Rectal smooth muscle tissue (tissue), 1 donor: ENCODE measurements around the gene LBH.

Source experiments
- H3K27ac ChIP-seq: one replicate; pipeline ENCODE4 v1.7.0; 2013; ENCODE audit warnings: low read depth, low read length, inconsistent platforms
- H3K27me3 ChIP-seq: one replicate; pipeline ENCODE4 v1.7.0; 2013; ENCODE audit warnings: low read length; ENCODE audit not compliant: control insufficient read depth, insufficient read depth
- H3K36me3 ChIP-seq: one replicate; pipeline ENCODE4 v1.7.0; 2013; ENCODE audit warnings: low read length; ENCODE audit not compliant: control insufficient read depth, insufficient read depth
- H3K4me1 ChIP-seq: one replicate; pipeline ENCODE4 v1.7.0; 2013; ENCODE audit warnings: low read length; ENCODE audit not compliant: control insufficient read depth, insufficient read depth
- H3K4me3 ChIP-seq: one replicate; pipeline ENCODE4 v1.7.0; 2013; ENCODE audit warnings: low read length
- H3K9ac ChIP-seq: one replicate; pipeline ENCODE4 v1.7.0; 2013; ENCODE audit warnings: low read length

Gene LBH

GRCh38 chr2:30218814-30219213, 12.5 kb upstream of the LBH start:
- Histone ChIP-seq H3K27ac (no peak overlapping the region), H3K27me3 (no peaks in the 10 kb centered on the region), H3K36me3 (no peaks in the 10 kb centered on the region), H3K9ac (no peak overlapping the region), H3K4me3 (no peak overlapping the region), H3K4me1 (no peaks in the 10 kb centered on the region)

GRCh38 chr2:30219886-30220875, 11.2 kb upstream of the LBH start:
- no peaks in the 10 kb centered on the region for H3K4me1 ChIP-seq
- H3K4me3 ChIP-seq = no peak overlapping the region
- H3K9ac ChIP-seq = no peak overlapping the region
- no peak overlapping the region for H3K27ac ChIP-seq
- H3K36me3 ChIP-seq = no peaks in the 10 kb centered on the region
- no peaks in the 10 kb centered on the region for H3K27me3 ChIP-seq

- peaks cover 7% of the 10 kb centered on the region for H3K4me1 ChIP-seq
- H3K27me3 ChIP-seq = no peaks in the 10 kb centered on the region
- no peak overlapping the region for H3K27ac ChIP-seq
- no peak overlapping the region for H3K9ac ChIP-seq
- no peaks in the 10 kb centered on the region for H3K36me3 ChIP-seq
- no peak overlapping the region for H3K4me3 ChIP-seq
These were observed 9.8 kb upstream of the LBH start for GRCh38 chr2:30221531-30221930.

- Histone ChIP-seq H3K36me3 (no peaks in the 10 kb centered on the region), H3K4me3 (no peak overlapping the region), H3K9ac (no peak overlapping the region), H3K4me1 (peaks cover 7% of the 10 kb centered on the region), H3K27ac (no peak overlapping the region), H3K27me3 (no peaks in the 10 kb centered on the region)
These were observed 9.3 kb upstream of the LBH start for GRCh38 chr2:30222031-30222430.

- Histone ChIP-seq H3K36me3 (no peaks in the 10 kb centered on the region), H3K27me3 (no peaks in the 10 kb centered on the region), H3K27ac (no peak overlapping the region), H3K4me1 (peaks cover 7% of the 10 kb centered on the region), H3K9ac (no peak overlapping the region), H3K4me3 (no peak overlapping the region)
These were observed 8.5 kb upstream of the LBH start for GRCh38 chr2:30222636-30223360.

GRCh38 chr2:30223413-30223874, 7.9 kb upstream of the LBH start:
- H3K27me3 ChIP-seq = no peaks in the 10 kb centered on the region
- peaks cover 7% of the 10 kb centered on the region for H3K4me1 ChIP-seq
- no peaks in the 10 kb centered on the region for H3K36me3 ChIP-seq
- no peak overlapping the region for H3K9ac ChIP-seq
- no peak overlapping the region for H3K4me3 ChIP-seq
- no peak overlapping the region for H3K27ac ChIP-seq

- Histone ChIP-seq H3K27me3 (no peaks in the 10 kb centered on the region), H3K9ac (no peak overlapping the region), H3K36me3 (no peaks in the 10 kb centered on the region), H3K4me1 (peaks cover 7% of the 10 kb centered on the region), H3K27ac (no peak overlapping the region), H3K4me3 (no peak overlapping the region)
These were observed 7.2 kb upstream of the LBH start for GRCh38 chr2:30224151-30224550.

GRCh38 chr2:30225131-30225762, 6.1 kb upstream of the LBH start:
- Histone ChIP-seq H3K36me3 (no peaks in the 10 kb centered on the region), H3K9ac (peak overlapping the region; percentile 11), H3K27me3 (no peaks in the 10 kb centered on the region), H3K27ac (peak overlapping the region; percentile 82), H3K4me1 (peaks cover 7% of the 10 kb centered on the region), H3K4me3 (peak overlapping the region; percentile 66)

GRCh38 chr2:30226144-30227032, 4.9 kb upstream of the LBH start:
- Histone ChIP-seq H3K27ac (peak overlapping the region; percentile 82), H3K27me3 (no peaks in the 10 kb centered on the region), H3K4me1 (peaks cover 7% of the 10 kb centered on the region), H3K9ac (no peak overlapping the region), H3K4me3 (no peak overlapping the region), H3K36me3 (no peaks in the 10 kb centered on the region)

- H3K4me3 ChIP-seq = no peak overlapping the region
- peaks cover 7% of the 10 kb centered on the region for H3K4me1 ChIP-seq
- no peaks in the 10 kb centered on the region for H3K27me3 ChIP-seq
- H3K36me3 ChIP-seq = no peaks in the 10 kb centered on the region
- no peak overlapping the region for H3K27ac ChIP-seq
- H3K9ac ChIP-seq = no peak overlapping the region
These were observed 1.7 kb upstream of the LBH start for GRCh38 chr2:30229596-30229995.

GRCh38 chr2:30230497-30231211, 680 bp upstream of the LBH start:
- Histone ChIP-seq H3K27ac (peak overlapping the region; percentile 75), H3K4me1 (peaks cover 4% of the 10 kb centered on the region), H3K27me3 (no peaks in the 10 kb centered on the region), H3K9ac (peak overlapping the region; percentile 59), H3K4me3 (peak overlapping the region; percentile 86), H3K36me3 (no peaks in the 10 kb centered on the region)
